Caco-2 (cell line): ENCODE results near the gene MYH9. TPM values are rescaled to one million over a fixed set of nuclear protein-coding genes. Genes with fewer than 3 reads are reported as not detected.

Experiments
- BruUV-seq: library from RNA; stranded (reverse); fragments of 400-500 nt; replicated peaks from 2 replicates; lab custom pipeline; 2021; lab: Mats Ljungman, UMichigan
- CTCF ChIA-PET: fragments of 300-600 bp; sonication (Branson Sonifier 250); formaldehyde crosslinking; loops from one replicate; lab custom pipeline; 2022; ENCODE audit warnings: antibody characterized with exemption; lab: Charles Lee
- POLR2A ChIA-PET: fragments of 300-600 bp; sonication (Branson Sonifier 250); formaldehyde crosslinking; loops from one replicate; lab custom pipeline; 2022; ENCODE audit warnings: antibody characterized with exemption; lab: Charles Lee
- DNase-seq, 2 experiments: peaks; one replicate each; pipeline versions ENCODE4 v3.0.0 to v3.0.0-alpha.2; 2020 to 2022
- H3K27me3 ChIP-seq: replicated peaks from 2 replicates; pipeline ENCODE4 v1.6.0; 2011; ENCODE audit warnings: low read length; ENCODE audit not compliant: control insufficient read depth, insufficient read depth
- H3K36me3 ChIP-seq: 2 replicates; pipeline ENCODE4 v1.5.1; 2011; ENCODE audit warnings: low read length; ENCODE audit not compliant: control insufficient read depth, insufficient read depth
- H3K4me1 ChIP-seq: fragments of 250-450 bp; sonication (Bioruptor Pico); 2 replicates; pipeline ENCODE4 v1.5.1; 2020; ENCODE audit warnings: mild to moderate bottlenecking
- H3K4me3 ChIP-seq: 2 replicates; pipeline ENCODE4 v1.5.1; 2011; ENCODE audit warnings: low read depth, mild to moderate bottlenecking, control low read depth, low read length
- H3K9me3 ChIP-seq: fragments of 250-450 bp; sonication (Bioruptor Pico); 2 replicates; pipeline ENCODE4 v1.5.1; 2020; ENCODE audit warnings: mild to moderate bottlenecking, moderate library complexity
- H3K27ac Mint-ChIP-seq: one replicate; pipeline ENCODE4 v1.8.0; 2022; ENCODE audit warnings: mixed read lengths; ENCODE audit not compliant: unreplicated experiment
- H3K27me3 Mint-ChIP-seq: one replicate; pipeline ENCODE4 v1.8.0; 2022; ENCODE audit warnings: mixed read lengths; ENCODE audit not compliant: insufficient read depth, unreplicated experiment
- H3K36me3 Mint-ChIP-seq: one replicate; pipeline ENCODE4 v1.8.0; 2022; ENCODE audit warnings: mild to moderate bottlenecking, mixed read lengths; ENCODE audit not compliant: insufficient read depth, unreplicated experiment
- H3K4me1 Mint-ChIP-seq: one replicate; pipeline ENCODE4 v1.8.0; 2022; ENCODE audit warnings: low read depth, mixed read lengths; ENCODE audit not compliant: unreplicated experiment
- H3K4me3 Mint-ChIP-seq: one replicate; pipeline ENCODE4 v1.8.0; 2022; ENCODE audit warnings: mild to moderate bottlenecking, moderate library complexity, mixed read lengths; ENCODE audit not compliant: unreplicated experiment
- H3K9me3 Mint-ChIP-seq: one replicate; pipeline ENCODE4 v1.8.0; 2022; ENCODE audit warnings: mixed read lengths; ENCODE audit not compliant: unreplicated experiment
- intact Hi-C: fragments of 100-400 bp; cut with micrococcal nuclease; formaldehyde crosslinking; loops from one replicate; pipeline ENCODE4 v1.10.0; 2022; ENCODE audit not compliant: unreplicated experiment
- total RNA-seq: library from RNA; stranded (reverse); gene quantifications from 2 replicates; pipeline ENCODE4 v1.2.3, GENCODE V29; 2022
- TF ChIP-seq, protein P1 (sequence below), 2 experiments: fragments of 200-600 bp in 1 of 2; IDR thresholded peaks; 1 replicate in 1 of 2; 2 replicates in 1 of 2; pipeline versions ENCODE4 v1.5.1 to v1.8.0; 2011 to 2022; ENCODE audit warnings: antibody characterized with exemption in 1 of 2, control low read depth in 1 of 2, inconsistent platforms in 1 of 2, low read depth in 1 of 2, low read length in 1 of 2, mild to moderate bottlenecking in 1 of 2, moderate library complexity in 1 of 2; ENCODE audit not compliant: insufficient read depth in 1 of 2, severe bottlenecking in 1 of 2, unreplicated experiment in 1 of 2

The MYH9 gene
- total RNA-seq, 1 experiment from 2014 or later, result 513 TPM

GRCh38 chr22:36369004-36369921 is 18.5 kb downstream of the MYH9 start:
- Histone ChIP-seq H3K9me3 (no peaks in the 10 kb centered on the region), H3K27me3 (no peaks in the 10 kb centered on the region), H3K4me1 (peaks cover 89% of the 10 kb centered on the region), H3K36me3 (no peaks in the 10 kb centered on the region; the same call in 1 of the 2 replicates), H3K4me3 (no peak overlapping the region)
- no TSS peak for BruUV-seq
- Mint-ChIP-seq H3K4me3 (peak overlapping the region; percentile 49), H3K9me3 (no peaks in the 10 kb centered on the region), H3K4me1 (peaks cover 59% of the 10 kb centered on the region), H3K36me3 (peaks cover 66% of the 10 kb centered on the region), H3K27me3 (no peaks in the 10 kb centered on the region), H3K27ac (peak overlapping the region; percentile 79)
- ChIA-PET CTCF (interaction anchor here (0.8 to 1.6 kb wide), 3 partner anchors 17 to 68 kb away, joined by 3 to 5 read pairs (median 4); no protein-coding TSS in a partner anchor), POLR2A (interaction anchor here (0.8 to 1.9 kb wide), 3 partner anchors 18 to 41 kb away, joined by 3 to 14 read pairs (median 3); partner anchors contain the start of gene MYH9)
- intact Hi-C loops, result loop anchor here (2.0 kb wide), 2 partner anchors 42 to 50 kb away; no protein-coding TSS in a partner anchor
- DNase-seq, result no peak
- TF ChIP-seq, protein P1, sequence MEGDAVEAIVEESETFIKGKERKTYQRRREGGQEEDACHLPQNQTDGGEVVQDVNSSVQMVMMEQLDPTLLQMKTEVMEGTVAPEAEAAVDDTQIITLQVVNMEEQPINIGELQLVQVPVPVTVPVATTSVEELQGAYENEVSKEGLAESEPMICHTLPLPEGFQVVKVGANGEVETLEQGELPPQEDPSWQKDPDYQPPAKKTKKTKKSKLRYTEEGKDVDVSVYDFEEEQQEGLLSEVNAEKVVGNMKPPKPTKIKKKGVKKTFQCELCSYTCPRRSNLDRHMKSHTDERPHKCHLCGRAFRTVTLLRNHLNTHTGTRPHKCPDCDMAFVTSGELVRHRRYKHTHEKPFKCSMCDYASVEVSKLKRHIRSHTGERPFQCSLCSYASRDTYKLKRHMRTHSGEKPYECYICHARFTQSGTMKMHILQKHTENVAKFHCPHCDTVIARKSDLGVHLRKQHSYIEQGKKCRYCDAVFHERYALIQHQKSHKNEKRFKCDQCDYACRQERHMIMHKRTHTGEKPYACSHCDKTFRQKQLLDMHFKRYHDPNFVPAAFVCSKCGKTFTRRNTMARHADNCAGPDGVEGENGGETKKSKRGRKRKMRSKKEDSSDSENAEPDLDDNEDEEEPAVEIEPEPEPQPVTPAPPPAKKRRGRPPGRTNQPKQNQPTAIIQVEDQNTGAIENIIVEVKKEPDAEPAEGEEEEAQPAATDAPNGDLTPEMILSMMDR (IDR thresholded peaks at IDR 0.05; ENCODE audit: insufficient read depth in 1 of 2, low read depth in 1 of 2, low read length in 1 of 2, severe bottlenecking in 1 of 2, unreplicated experiment in 1 of 2), result no peak

DNA sequence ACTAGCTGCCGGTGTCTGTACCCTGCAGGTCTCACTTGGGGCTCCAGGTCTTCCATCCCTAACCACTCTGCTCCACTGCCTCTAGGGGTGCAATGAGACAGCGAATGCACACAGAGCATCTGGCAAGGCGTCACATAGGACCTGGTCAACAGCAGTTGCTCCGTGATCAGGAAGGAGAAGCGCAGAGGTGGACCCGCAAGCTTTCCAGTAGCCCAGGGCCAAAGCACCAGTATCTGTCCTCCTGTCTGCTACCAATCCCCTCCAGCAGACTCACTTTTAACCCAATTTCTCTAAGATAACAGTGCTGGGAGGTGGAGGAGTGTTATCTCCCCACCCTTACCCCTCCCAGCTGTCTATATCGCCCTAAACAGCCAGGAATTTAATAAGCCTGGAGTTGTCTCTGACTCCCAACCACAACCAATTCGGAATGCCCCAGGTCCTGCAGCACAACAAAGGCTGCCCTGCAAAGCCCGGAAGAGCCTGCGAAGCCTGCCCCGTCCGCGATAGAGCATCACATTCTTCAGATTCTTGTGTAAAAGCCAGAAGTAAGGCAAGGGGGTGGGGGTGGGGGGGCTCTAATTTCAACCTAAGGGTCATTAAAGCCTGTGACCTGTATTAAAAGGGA is 19.3 kb downstream of the MYH9 start:
- no peaks in the 10 kb centered on the region for H3K27me3 ChIP-seq
- intact Hi-C loops, result loop anchor here (1.0 to 2.0 kb wide), 3 partner anchors 18 to 50 kb away; no protein-coding TSS in a partner anchor
- BruUV-seq, result no TSS peak
- Mint-ChIP-seq H3K4me1 (peaks cover 64% of the 10 kb centered on the region), H3K36me3 (peaks cover 66% of the 10 kb centered on the region), H3K27me3 (no peaks in the 10 kb centered on the region), H3K4me3 (peak overlapping the region; percentile 60), H3K27ac (peak overlapping the region; percentile 79), H3K9me3 (no peaks in the 10 kb centered on the region)
- H3K36me3 ChIP-seq, result no peaks in the 10 kb centered on the region; the same call in 1 of the 2 replicates
- peaks cover 94% of the 10 kb centered on the region for H3K4me1 ChIP-seq
- TF ChIP-seq, protein P1 (IDR thresholded peaks at IDR 0.05; ENCODE audit: insufficient read depth in 1 of 2, low read depth in 1 of 2, low read length in 1 of 2, severe bottlenecking in 1 of 2, unreplicated experiment in 1 of 2), result peak in 1 of 2 experiments; percentile 14
- POLR2A ChIA-PET, result no interaction called here
- H3K9me3 ChIP-seq, result no peaks in the 10 kb centered on the region
- no peak overlapping the region for H3K4me3 ChIP-seq
- CTCF ChIA-PET, result interaction anchor here (1.4 kb wide), 1 partner anchor 102 kb away, joined by 3 read pairs; no protein-coding TSS in a partner anchor
- DNase-seq, result peak; percentile 69 to 82

DNA sequence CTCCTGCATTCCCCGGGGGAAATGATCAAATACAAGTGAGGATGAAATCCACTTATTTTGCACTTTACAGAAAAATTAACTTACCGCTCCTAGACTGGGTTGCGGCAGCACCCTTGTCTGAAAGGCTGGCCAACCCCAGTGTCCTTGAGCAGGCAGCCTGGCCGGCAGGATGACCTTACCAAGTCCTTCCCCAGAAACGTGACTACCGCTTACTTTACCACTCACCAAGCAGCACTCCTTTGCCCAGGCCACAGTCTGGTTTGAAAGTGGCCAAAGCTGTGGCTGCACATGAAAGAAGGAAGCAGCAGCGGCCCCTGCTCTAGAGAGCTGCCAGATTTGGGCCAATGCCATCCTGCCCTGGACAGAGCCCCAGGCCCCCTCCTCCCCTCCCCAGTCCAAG is 20.3 kb downstream of the MYH9 start:
- H3K36me3 Mint-ChIP-seq, result peaks cover 66% of the 10 kb centered on the region
- TF ChIP-seq, protein P1 (IDR thresholded peaks at IDR 0.05; ENCODE audit: insufficient read depth in 1 of 2, low read depth in 1 of 2, low read length in 1 of 2, severe bottlenecking in 1 of 2, unreplicated experiment in 1 of 2), result no peak
- H3K4me3 ChIP-seq, result no peak overlapping the region

More for the DNA sequence above, 20.3 kb downstream of the MYH9 start:
- no peaks in the 10 kb centered on the region for H3K27me3 ChIP-seq
- peak overlapping the region; percentile 60 for H3K4me3 Mint-ChIP-seq
- H3K9me3 Mint-ChIP-seq, result no peaks in the 10 kb centered on the region
- no peaks in the 10 kb centered on the region; the same call in 1 of the 2 replicates for H3K36me3 ChIP-seq
- peaks cover 94% of the 10 kb centered on the region for H3K4me1 ChIP-seq
- no peaks in the 10 kb centered on the region for H3K9me3 ChIP-seq
- no TSS peak for BruUV-seq
- intact Hi-C loops, result no loop called here
- H3K27ac Mint-ChIP-seq, result peak overlapping the region; percentile 79
- POLR2A ChIA-PET, result no interaction called here
- DNase-seq, result no peak
- no peaks in the 10 kb centered on the region for H3K27me3 Mint-ChIP-seq
- CTCF ChIA-PET, result interaction anchor here (1.3 to 1.4 kb wide), 2 partner anchors 15 to 103 kb away, joined by 3 to 4 read pairs; no protein-coding TSS in a partner anchor
- peaks cover 64% of the 10 kb centered on the region for H3K4me1 Mint-ChIP-seq
